ENCODE data around the gene SPATS1.

Gene SPATS1

DNA sequence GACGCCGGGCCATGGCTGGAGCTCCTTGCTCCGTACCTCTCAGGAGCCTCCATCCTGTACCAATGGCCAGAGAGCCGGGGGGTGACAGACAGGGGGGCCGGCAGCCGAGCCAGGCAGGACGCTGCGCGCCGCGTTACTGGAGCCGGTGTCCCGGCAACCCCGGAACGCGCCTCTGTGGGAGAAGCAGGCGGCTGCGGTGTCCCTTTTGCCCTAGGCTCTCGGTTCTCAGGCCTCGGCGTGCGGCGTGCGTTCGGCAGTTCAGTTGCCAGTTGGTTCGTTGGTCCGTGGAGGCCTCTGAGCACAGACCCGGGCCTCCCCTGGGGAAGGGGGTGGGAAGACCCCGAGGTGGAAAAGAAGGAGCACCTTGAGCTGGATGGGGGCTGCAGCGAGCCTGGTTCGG lies at the start of gene SPATS1:
Gene SPATS1 (plus strand): TSS at position 162 of the 400 bp plus-strand sequence. CDS start 446 bp downstream, outside the sequence.
- no peak for DNase-seq

GRCh38 chr6:44292661-44293365 lies 49.6 kb upstream of the SPATS1 start:
- no peak for DNase-seq

GRCh38 chr6:44294832-44295791 lies 47.3 kb upstream of the SPATS1 start:
- no peak for DNase-seq

DNA sequence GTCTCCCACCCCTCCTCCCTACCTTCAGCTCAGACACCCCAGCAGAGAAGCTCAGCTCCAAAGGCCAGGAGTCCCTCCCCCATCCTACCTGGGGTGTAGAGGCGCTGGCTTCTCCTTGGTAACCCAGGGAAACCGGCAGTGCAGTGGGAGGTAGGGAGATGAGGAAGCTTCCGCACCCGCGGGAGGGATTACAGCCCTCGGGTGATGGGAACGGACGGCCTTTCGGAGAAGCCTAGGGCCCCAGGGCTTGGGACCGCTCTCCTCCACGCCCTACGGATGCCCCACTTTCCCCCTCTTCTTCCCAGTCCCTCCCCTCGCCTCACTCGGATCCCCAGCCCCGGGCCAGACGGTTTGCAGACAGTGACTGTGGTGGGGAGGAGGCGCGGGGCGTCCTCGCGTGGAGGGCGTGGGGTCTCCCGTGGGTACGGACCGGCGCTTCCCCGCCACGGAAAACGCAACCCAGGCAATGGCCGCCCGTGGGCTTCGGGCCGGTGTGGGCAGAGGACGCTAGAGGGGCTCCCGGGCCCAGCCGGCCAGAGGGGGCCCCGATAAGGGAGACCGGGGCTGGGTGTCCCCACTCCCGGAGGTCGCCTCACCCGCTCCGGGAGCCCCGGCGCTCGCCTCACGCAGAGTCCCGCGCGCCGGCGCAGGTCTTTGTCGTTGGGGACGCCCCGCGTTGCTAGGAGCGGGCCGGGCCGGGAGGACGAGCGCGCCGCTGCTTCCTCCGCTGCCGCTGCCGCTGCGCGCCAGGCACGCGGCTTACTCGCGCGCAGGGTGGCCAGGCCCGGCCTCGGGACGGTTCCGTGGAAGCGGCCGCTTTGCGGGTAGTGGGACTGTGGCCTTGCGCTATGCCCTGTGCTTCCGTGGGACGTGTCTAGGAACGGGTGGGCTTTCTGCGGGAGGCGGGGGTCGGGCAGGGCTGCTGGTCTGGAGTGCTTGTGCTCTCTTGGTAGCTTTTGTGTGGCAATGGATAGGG lies 45.1 kb upstream of the SPATS1 start:
- peak; percentile 35 for DNase-seq

DNA sequence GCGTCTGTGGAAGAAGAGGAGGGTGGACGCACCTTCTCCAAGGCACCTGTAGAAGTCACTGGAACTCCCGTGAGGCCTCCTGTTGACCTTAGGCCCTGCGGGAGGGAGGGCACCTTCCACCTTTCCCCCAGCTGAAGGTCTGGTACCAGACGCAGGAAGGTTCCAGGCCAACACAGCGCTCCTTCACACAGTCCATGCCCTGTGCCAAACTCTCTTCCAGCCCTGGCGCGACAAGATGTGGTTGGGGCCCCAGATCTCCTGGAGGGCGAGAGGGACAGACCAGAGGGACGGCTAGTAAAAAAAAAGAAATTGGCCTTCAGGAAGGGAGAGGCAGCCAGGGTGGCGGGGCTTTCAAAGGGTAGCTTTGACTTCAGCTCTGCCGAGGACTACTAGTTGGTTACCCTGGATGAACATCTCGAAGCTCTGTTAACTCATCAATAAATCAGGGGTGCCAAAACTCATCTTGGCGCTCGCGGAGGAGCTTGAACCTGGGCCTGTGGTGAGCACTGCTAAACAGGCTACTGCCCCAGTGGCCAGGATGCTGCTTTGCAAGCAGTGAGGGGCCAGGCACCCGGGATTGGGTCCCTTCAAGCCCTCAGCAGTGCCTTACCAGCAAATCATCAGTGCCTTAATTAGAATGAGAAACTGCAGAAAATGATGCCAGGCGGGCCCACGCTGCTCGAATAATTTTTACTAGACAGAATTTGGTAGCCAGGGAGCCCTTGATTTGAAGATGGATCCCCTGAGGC lies 44.2 kb upstream of the SPATS1 start:
- DNase-seq, result no peak

DNA sequence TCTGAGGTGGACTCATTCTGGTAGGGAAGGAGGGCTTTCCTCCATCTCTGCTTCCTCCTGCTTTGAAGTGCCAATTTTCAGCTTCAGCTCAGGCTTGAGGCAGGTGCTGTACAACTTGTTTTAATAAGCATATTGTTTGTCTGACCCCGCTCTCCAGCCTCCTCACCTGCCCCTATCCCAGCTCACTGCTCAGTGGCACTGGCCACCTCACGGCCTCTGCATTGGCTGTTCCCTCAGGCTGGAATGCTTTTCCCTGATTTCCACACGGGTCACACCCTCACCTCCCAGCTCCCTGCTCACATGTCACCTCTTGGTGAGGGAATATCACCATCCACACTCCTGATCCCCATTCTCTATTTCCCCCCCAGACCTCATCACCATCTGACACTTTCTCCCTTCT lies 43.6 kb upstream of the SPATS1 start:
- DNase-seq, result no peak

DNA sequence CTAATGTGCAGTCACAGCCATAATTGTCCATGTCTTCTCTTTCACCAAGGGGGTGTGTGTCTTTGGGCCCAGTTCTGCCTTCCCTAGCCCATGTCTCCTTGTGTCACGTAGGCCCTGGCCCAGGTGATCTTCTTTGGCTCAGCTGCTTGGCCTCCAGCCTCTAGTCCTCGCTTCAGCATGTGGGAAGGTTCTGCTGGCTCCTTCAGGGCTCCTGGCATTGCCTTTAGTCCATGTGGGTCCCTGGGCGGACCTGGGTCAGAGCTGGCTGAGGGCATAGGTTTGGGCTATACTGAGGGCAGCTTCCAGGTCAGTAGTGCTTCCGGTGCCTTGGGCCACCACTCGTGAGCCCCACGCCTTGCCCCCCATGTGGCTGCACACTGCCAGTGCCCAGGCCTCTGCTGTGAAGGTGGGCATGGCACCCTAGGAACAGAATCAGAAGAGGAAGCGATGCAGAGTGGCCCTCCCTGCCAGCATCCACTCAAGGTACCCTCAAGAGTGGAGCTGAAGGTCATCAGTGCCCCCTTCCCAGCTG lies 42.1 kb upstream of the SPATS1 start:
- DNase-seq, result no peak

DNA sequence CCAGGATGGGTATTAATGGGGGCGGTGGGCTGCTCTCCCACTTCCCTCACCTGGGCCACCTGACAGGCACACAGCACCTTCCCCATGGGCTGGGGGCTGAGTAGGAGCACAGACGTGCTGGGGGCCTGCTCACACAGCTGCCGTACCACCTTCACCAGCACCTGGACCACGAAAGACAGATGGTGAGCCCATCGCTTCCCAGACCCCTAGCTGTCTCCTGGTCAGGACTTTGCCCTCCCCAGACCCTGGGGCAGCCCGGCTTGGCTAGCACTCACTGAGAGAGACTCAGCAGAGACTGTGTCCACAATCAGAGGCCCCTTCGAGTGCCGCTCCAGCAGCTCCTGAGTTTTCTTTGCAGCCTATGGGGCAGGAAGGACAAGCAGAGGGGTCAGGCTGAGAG lies 41.3 kb upstream of the SPATS1 start:
- DNase-seq, result no peak

GRCh38 chr6:44301782-44302564 lies 40.5 kb upstream of the SPATS1 start:
- DNase-seq, result no peak

- no peak for DNase-seq
These were observed 39.6 kb upstream of the SPATS1 start for GRCh38 chr6:44302856-44303255.

DNA sequence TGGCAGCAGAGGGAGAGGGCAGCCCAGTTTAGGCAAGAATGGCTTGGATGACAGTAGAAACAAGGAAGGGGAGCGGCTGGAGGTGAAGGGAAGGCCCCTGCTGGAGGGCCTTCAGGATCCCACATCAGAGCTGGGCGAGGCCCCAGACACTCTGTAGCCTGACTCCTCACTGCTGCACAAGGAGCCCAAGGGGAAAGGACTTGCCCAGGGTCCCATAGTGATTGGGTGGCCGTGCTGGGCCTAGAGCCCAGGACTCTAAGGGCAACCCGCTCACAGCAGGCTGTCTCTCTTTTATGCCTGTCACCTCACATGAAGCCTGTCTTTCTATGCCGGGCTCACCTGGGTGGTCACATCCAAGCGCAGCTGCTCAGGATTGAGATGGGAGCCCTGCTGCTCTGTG lies 38.6 kb upstream of the SPATS1 start:
- no peak for DNase-seq

DNA sequence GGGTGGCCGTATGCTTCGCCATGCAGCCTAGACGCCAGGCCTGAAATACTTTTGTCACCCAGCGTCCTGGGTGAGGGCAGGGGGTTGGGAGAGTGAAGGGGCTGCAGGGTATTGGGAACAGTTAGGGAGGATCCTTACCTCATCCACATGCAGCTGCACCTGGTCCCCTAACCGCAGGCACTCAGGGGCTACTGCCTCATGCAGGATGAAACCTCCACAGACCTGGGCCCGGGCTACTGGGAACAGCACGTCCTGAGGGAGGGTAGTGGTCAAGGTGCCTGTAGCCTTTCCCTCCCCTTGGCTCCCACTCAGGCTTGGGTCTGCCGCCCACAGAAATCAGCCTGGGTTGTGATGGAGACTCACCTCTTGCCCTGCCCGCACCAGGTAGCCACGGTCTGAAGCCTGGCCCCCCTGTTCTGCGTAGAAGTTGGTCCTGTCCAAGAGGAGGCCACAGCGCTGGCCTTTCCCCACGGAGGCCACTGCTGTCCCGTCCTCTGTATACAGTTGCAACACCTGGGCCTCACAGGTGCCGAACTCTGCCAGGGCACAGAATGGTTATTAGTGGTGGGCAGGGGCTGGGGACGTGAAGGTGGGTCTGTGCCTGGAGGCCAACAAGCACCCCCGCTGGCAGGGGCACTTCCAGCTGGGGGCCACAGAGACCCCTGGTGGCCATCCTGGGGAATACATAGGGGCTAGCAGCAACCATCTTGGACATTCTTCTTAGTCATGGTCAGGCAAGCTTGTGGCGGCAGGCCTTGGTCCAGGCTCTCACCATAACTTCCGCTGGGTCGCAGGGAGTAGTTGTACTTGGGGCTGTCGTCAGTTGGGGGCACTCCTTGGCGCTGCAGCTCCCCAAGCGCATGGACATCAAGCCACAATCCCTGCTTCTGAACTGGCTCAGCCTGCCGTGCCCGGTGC lies 37.9 kb upstream of the SPATS1 start:
- peak; percentile 60 for DNase-seq

DNA sequence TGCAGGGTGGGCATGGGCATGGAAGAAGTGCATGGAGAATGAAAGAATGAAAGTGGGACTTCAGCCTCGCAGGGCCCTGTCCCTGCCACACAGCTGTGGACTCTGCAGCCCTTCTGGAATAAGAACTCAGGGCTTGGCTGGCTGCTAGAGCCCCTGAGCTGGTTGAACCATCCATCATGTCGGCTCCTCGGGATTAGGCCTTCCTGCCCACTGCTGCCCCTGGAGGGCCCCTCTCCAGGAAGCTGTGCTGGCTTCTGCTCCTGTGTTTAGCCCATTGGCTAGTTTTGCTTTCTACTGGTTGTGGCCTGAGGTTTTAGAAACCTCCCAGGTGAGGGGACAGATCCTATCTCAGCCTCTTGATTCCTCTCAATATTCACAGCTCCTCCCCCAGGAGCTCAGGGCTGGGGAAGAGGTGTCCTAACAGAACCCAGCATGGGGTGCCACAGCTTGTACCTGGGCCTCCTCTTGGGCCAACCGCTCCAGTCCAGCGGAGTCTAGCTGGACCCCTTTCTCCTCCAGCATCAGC lies 37.2 kb upstream of the SPATS1 start:
- DNase-seq, result no peak

- DNase-seq, result no peak
These were observed 35.7 kb upstream of the SPATS1 start for GRCh38 chr6:44306710-44307109.

GRCh38 chr6:44307217-44307616 lies 35.2 kb upstream of the SPATS1 start:
- no peak for DNase-seq

- DNase-seq, result no peak
These were observed 33.4 kb upstream of the SPATS1 start for GRCh38 chr6:44309092-44309491.

- no peak for DNase-seq
These were observed 32.8 kb upstream of the SPATS1 start for GRCh38 chr6:44309631-44310030.

GRCh38 chr6:44310241-44310640 lies 32.2 kb upstream of the SPATS1 start:
- no peak for DNase-seq

GRCh38 chr6:44311304-44311703 lies 31.1 kb upstream of the SPATS1 start:
- no peak for DNase-seq

- DNase-seq, result no peak
These were observed 30.7 kb upstream of the SPATS1 start for GRCh38 chr6:44311767-44312166.
